H1 (cell line): ENCODE measurements around the gene SLC3A2.
A peak's percentile ranks its signal among the peaks of the same experiment; 100 is the strongest.

ENCODE experiments used
- BRCA1 ChIP-seq: IDR thresholded peaks from 2 replicates; pipeline ENCODE4 v1.6.1; 2012; ENCODE audit warnings: low read depth, low read length, improper control_type of control experiment
- CEBPB ChIP-seq: IDR thresholded peaks from 2 replicates; pipeline ENCODE4 v1.6.1; 2012; ENCODE audit warnings: low read depth, low read length
- CTCF ChIP-seq, 3 experiments: IDR thresholded peaks; 1 replicate in 2 of 3; 2 replicates in 1 of 3; pipeline versions ENCODE4 v1.5.1 to v1.6.1; 2011; ENCODE audit warnings: low read length in 3 of 3, mild to moderate bottlenecking in 3 of 3, inconsistent platforms in 2 of 3, low read depth in 1 of 3, moderate library complexity in 1 of 3; ENCODE audit not compliant: insufficient read depth in 1 of 3; ENCODE audit errors: control extremely low read depth in 1 of 3
- EGR1 ChIP-seq: IDR thresholded peaks from 2 replicates; pipeline ENCODE4 v1.6.1; 2011; ENCODE audit warnings: low read depth, low read length, borderline replicate concordance
- EP300 ChIP-seq, 2 experiments: IDR thresholded peaks; 1 replicate in 1 of 2; 2 replicates in 1 of 2; pipeline ENCODE4 v1.6.1; 2011 to 2012; ENCODE audit warnings: low read depth in 2 of 2, low read length in 2 of 2, mild to moderate bottlenecking in 2 of 2, borderline replicate concordance in 1 of 2, inconsistent platforms in 1 of 2, moderate library complexity in 1 of 2
- FOSL1 ChIP-seq: IDR thresholded peaks from 2 replicates; pipeline ENCODE4 v1.6.1; 2011; ENCODE audit warnings: mild to moderate bottlenecking, low read depth, low read length, moderate library complexity; ENCODE audit not compliant: insufficient read depth
- KDM1A ChIP-seq: fragments of 200-600, 300-600 bp; sonication (generic); IDR thresholded peaks from 2 replicates; pipeline ENCODE4 v1.7.1; 2016; ENCODE audit warnings: mild to moderate bottlenecking, low read length, borderline replicate concordance
- NRF1 ChIP-seq: IDR thresholded peaks from 2 replicates; pipeline ENCODE4 v1.6.1; 2011; ENCODE audit warnings: mild to moderate bottlenecking, low read depth, low read length, improper control_type of control experiment
- POLR2A ChIP-seq, 2 experiments: IDR thresholded peaks; 1 replicate in 1 of 2; 2 replicates in 1 of 2; pipeline ENCODE4 v1.6.1; 2011; ENCODE audit warnings: low read depth in 2 of 2, low read length in 2 of 2, mild to moderate bottlenecking in 2 of 2; ENCODE audit errors: control extremely low read depth in 1 of 2
- RAD21 ChIP-seq, 2 experiments: IDR thresholded peaks in 1 of 2; conservative IDR thresholded peaks in 1 of 2; 2 replicates each; pipeline ENCODE4 v1.6.1; 2011; ENCODE audit warnings: low read depth in 2 of 2, low read length in 2 of 2, improper control_type of control experiment in 1 of 2, inconsistent platforms in 1 of 2, mild to moderate bottlenecking in 1 of 2, moderate library complexity in 1 of 2
- SP2 ChIP-seq: IDR thresholded peaks from 2 replicates; pipeline ENCODE4 v1.6.1; 2012; ENCODE audit warnings: mild to moderate bottlenecking, low read length, inconsistent platforms
- TEAD4 ChIP-seq: IDR thresholded peaks from 2 replicates; pipeline ENCODE4 v1.6.1; 2012; ENCODE audit warnings: low read depth, low read length, inconsistent platforms, mixed read lengths
- YY1 ChIP-seq: IDR thresholded peaks from 2 replicates; pipeline ENCODE4 v1.6.1; 2011; ENCODE audit warnings: low read depth, mild to moderate bottlenecking, low read length

GRCh38 chr11:62847767-62848314, 32.9 kb upstream of the SLC3A2 start:
- no peak for TF ChIP-seq CTCF (IDR thresholded peaks at IDR 0.05; ENCODE audit: control extremely low read depth in 1 of 3, insufficient read depth in 1 of 3, low read depth in 1 of 3, low read length in 3 of 3)
- peak; percentile 36 to 58; a peak in 2 of 3 replicates for TF ChIP-seq POLR2A (IDR thresholded peaks at IDR 0.05; ENCODE audit: control extremely low read depth in 1 of 2, low read depth in 2 of 2, low read length in 2 of 2)
- no peak for TF ChIP-seq BRCA1
- TF ChIP-seq RAD21 (IDR thresholded peaks at IDR 0.05 in 1 of 2, conservative IDR thresholded peaks at IDR 0.05 in 1 of 2; ENCODE audit: low read depth in 2 of 2, low read length in 2 of 2), result no peak
- TF ChIP-seq KDM1A, result no peak
- no peak for TF ChIP-seq EGR1
- no peak for TF ChIP-seq SP2
- TF ChIP-seq TEAD4, result no peak
- no peak for TF ChIP-seq YY1
- no peak for TF ChIP-seq FOSL1
- no peak for TF ChIP-seq NRF1
- no peak for TF ChIP-seq EP300 (IDR thresholded peaks at IDR 0.05; ENCODE audit: borderline replicate concordance in 1 of 2, low read depth in 2 of 2, low read length in 2 of 2)
- TF ChIP-seq CEBPB, result no peak
